Prostate gland (tissue), 2 donors: ENCODE results near the gene CDKN2B.

Experiments used
- CTCF ChIP-seq, 4 experiments: fragments of 200-600 bp in 2 of 4; fragments of 450-650 bp in 2 of 4; sonication (generic) in 2 of 4; IDR thresholded peaks; 1 replicate in 3 of 4; 2 replicates in 1 of 4; pipeline ENCODE4 v1.5.1; 2016 to 2019; ENCODE audit warnings: antibody characterized with exemption in 4 of 4, mild to moderate bottlenecking in 2 of 4, moderate library complexity in 2 of 4
- POLR2A ChIP-seq: fragments of 450-650 bp; IDR thresholded peaks from one replicate; pipeline ENCODE4 v1.6.1; 2016; ENCODE audit warnings: antibody characterized with exemption, mild to moderate bottlenecking
- POLR2AphosphoS5 ChIP-seq: sonication (generic); formaldehyde crosslinking; IDR thresholded peaks from one replicate; pipeline ENCODE4 v1.6.1; 2017; ENCODE audit warnings: antibody characterized with exemption

GRCh38 chr9:21995666-21996398, 13.3 kb downstream of the CDKN2B start:
- peak in 2 of 4 experiments; percentile 18 to 29 for TF ChIP-seq CTCF (IDR thresholded peaks at IDR 0.05)
- TF ChIP-seq POLR2AphosphoS5 = no peak
- no peak for TF ChIP-seq POLR2A
